HL-60/S4 (cell line): ENCODE data around the gene DVL2.

Experiments
- in situ Hi-C: fragments of 300-500 bp; cut with MboI; formaldehyde crosslinking; loops from 2 replicates; pipeline ENCODE4 v1.14.3; 2022; ENCODE audit warnings: low sequenced_read_pairs

DVL2 gene

DNA sequence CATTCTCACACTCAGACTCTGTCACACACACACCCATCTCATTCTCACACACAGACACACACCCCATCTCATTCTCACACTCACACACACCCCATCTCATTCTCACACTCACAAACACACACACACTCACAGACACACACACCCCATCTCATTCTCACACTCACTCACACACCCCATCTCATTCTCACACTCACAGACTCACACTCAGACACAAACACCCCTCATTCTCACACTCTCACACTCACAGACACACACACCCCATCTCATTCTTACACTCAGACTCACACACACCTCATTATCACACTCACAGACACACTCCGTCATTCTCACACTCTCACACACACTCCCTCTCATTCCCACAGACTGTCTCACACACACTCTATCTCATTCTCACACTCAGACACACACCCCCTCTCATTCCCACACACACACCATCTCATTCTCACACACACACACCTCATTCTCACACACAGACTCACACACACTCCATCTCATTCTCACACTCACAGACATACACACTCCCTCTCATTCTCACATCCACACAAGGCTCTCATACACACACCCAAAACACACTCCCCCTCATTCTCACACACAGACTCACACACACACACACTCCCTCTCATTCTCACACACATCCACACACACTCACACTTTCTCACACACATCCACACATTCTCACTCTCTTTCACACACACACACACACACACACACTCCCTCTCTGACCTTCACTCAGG, 58.0 kb downstream of the DVL2 start:
- in situ Hi-C loops = no loop called here
